Renal cortical epithelial cell (primary cell): ENCODE results near the gene SMIM38. TPM values are rescaled to one million over a fixed set of nuclear protein-coding genes. Genes with fewer than 3 reads are reported as not detected.
"Not testable (repeated sequence)": the region's sequence is repeated elsewhere in the genome, so short reads cannot be mapped to it uniquely, and the experiment has no call there.

Experiments used
- DNase-seq: peaks from one replicate; pipeline ENCODE4 v3.0.0-alpha.2; 2011; ENCODE audit warnings: low read depth
- total RNA-seq: library from RNA; depleted of rRNA; stranded (reverse); fragments of >200 nt; gene quantifications from 2 replicates; pipeline ENCODE4 v1.2.3, GENCODE V29; 2014

The SMIM38 gene
- total RNA-seq, 1 donor from 2014 or later: 0.05 TPM

GRCh38 chr11:69140161-69140560 lies 15.6 kb upstream of the SMIM38 start:
- not testable (repeated sequence) for DNase-seq

GRCh38 chr11:69140635-69141034 lies 15.1 kb upstream of the SMIM38 start:
- DNase-seq: peak; percentile 30

GRCh38 chr11:69141742-69142141 lies 14.0 kb upstream of the SMIM38 start:
- DNase-seq: no peak

- no peak for DNase-seq
Measured at GRCh38 chr11:69142895-69143294, 12.8 kb upstream of the SMIM38 start.

GRCh38 chr11:69144316-69145049 lies 11.3 kb upstream of the SMIM38 start:
- DNase-seq: no peak

- no peak for DNase-seq
Measured at GRCh38 chr11:69145050-69145380, 10.7 kb upstream of the SMIM38 start.

GRCh38 chr11:69148377-69148762 lies 7.4 kb upstream of the SMIM38 start:
- no peak for DNase-seq

- DNase-seq: no peak
Measured at GRCh38 chr11:69148806-69149205, 6.9 kb upstream of the SMIM38 start.

- DNase-seq: not testable (repeated sequence)
Measured at GRCh38 chr11:69149338-69150045, 6.2 kb upstream of the SMIM38 start.

GRCh38 chr11:69150175-69150574 lies 5.6 kb upstream of the SMIM38 start:
- no peak for DNase-seq

GRCh38 chr11:69151836-69152235 lies 3.9 kb upstream of the SMIM38 start:
- no peak for DNase-seq

- no peak for DNase-seq
Measured at GRCh38 chr11:69152733-69153421, 2.9 kb upstream of the SMIM38 start.

- no peak for DNase-seq
Measured at GRCh38 chr11:69153661-69154060, 2.1 kb upstream of the SMIM38 start.

GRCh38 chr11:69154211-69154913 lies 1.4 kb upstream of the SMIM38 start:
- no peak for DNase-seq

GRCh38 chr11:69154938-69155301 lies 815 bp upstream of the SMIM38 start:
- no peak for DNase-seq

- no peak for DNase-seq
Measured at GRCh38 chr11:69156235-69156639, 502 bp downstream of the SMIM38 start.

- DNase-seq: no peak
Measured at GRCh38 chr11:69156673-69157155, 979 bp downstream of the SMIM38 start.

GRCh38 chr11:69157156-69157821 lies 1.6 kb downstream of the SMIM38 start:
- DNase-seq: no peak

GRCh38 chr11:69157822-69158231 lies 2.1 kb downstream of the SMIM38 start:
- DNase-seq: no peak

GRCh38 chr11:69158301-69159149 lies 2.8 kb downstream of the SMIM38 start:
- DNase-seq: no peak
